Panc1 (cell line): ENCODE measurements around the gene ST8SIA3. TPM values are rescaled to one million over a fixed set of nuclear protein-coding genes. Genes with fewer than 3 reads are reported as not detected.

Source experiments
- ATAC-seq: fragments of 200-7000 bp; cut with Tn5 transposase; 2 replicates; pipeline ENCODE4 v1.9.1; 2020; ENCODE audit warnings: mild to moderate bottlenecking, moderate library complexity
- BruUV-seq: library from RNA; stranded (reverse); fragments of 400-500 nt; replicated peaks from 2 replicates; lab custom pipeline; 2021; lab: Mats Ljungman, UMichigan
- CTCF ChIA-PET: fragments of 300-600 bp; sonication (Branson Sonifier 250); formaldehyde crosslinking; loops from one replicate; lab custom pipeline; 2022; ENCODE audit warnings: antibody characterized with exemption; lab: Charles Lee
- POLR2A ChIA-PET: fragments of 300-600 bp; sonication (Branson Sonifier 250); formaldehyde crosslinking; loops from one replicate; lab custom pipeline; 2022; ENCODE audit warnings: antibody characterized with exemption; lab: Charles Lee
- DNase-seq: peaks from one replicate; pipeline ENCODE4 v3.0.0-alpha.2; 2010; ENCODE audit warnings: low read depth, low spot score
- H3K27ac ChIP-seq: 2 replicates; pipeline ENCODE4 v1.5.1; 2011; ENCODE audit warnings: mild to moderate bottlenecking, low read length, inconsistent platforms
- H3K27me3 ChIP-seq: fragments of 200-500 bp; sonication (Bioruptor generic); 2 replicates; pipeline ENCODE4 v1.6.0; 2014; ENCODE audit warnings: low read length, inconsistent platforms; ENCODE audit not compliant: control insufficient read depth, insufficient read depth
- H3K36me3 ChIP-seq: fragments of 200-500 bp; sonication (Bioruptor generic); 2 replicates; pipeline ENCODE4 v1.5.1; 2014; ENCODE audit warnings: inconsistent platforms, mild to moderate bottlenecking, low read length, moderate library complexity; ENCODE audit not compliant: control insufficient read depth, insufficient read depth
- H3K4me1 ChIP-seq: 2 replicates; pipeline ENCODE4 v1.5.1; 2011; ENCODE audit warnings: inconsistent platforms, mild to moderate bottlenecking, low read length, moderate library complexity; ENCODE audit not compliant: control insufficient read depth, insufficient read depth
- H3K4me3 ChIP-seq, 2 experiments: 2 replicates each; pipeline ENCODE4 v1.5.1; 2011 to 2012; ENCODE audit warnings: low read depth in 2 of 2, low read length in 2 of 2, mild to moderate bottlenecking in 2 of 2, inconsistent platforms in 1 of 2, moderate library complexity in 1 of 2
- H3K9me3 ChIP-seq: fragments of 200-500 bp; sonication (Bioruptor generic); 2 replicates; pipeline ENCODE4 v1.5.1; 2014; ENCODE audit warnings: low read depth, mild to moderate bottlenecking, inconsistent platforms, low read length, moderate library complexity; ENCODE audit not compliant: control insufficient read depth, insufficient read depth
- CTCF ChIP-seq: fragments of 450-650 bp; IDR thresholded peaks from 2 replicates; pipeline ENCODE4 v1.5.1; 2017; ENCODE audit warnings: mild to moderate bottlenecking
- POLR2AphosphoS5 ChIP-seq: IDR thresholded peaks from 2 replicates; pipeline ENCODE4 v1.6.1; 2012; ENCODE audit warnings: mild to moderate bottlenecking, low read depth, low read length, moderate library complexity
- REST ChIP-seq, 2 experiments: IDR thresholded peaks; 2 replicates each; pipeline ENCODE4 v1.6.1; 2011 to 2012; ENCODE audit warnings: low read depth in 2 of 2, control low read depth in 1 of 2, low read length in 1 of 2, mild to moderate bottlenecking in 1 of 2, moderate library complexity in 1 of 2; ENCODE audit not compliant: insufficient read depth in 1 of 2
- SIN3A ChIP-seq: IDR thresholded peaks from 2 replicates; pipeline ENCODE4 v1.6.1; 2012; ENCODE audit warnings: low read depth, mild to moderate bottlenecking, low read length, moderate library complexity, borderline replicate concordance; ENCODE audit not compliant: insufficient read depth
- TCF7L2 ChIP-seq: IDR thresholded peaks from 2 replicates; pipeline ENCODE4 v1.6.1; 2011; ENCODE audit warnings: mild to moderate bottlenecking, low read depth, low read length, inconsistent platforms
- in situ Hi-C: cut with HindIII; loops from 2 replicates; pipeline ENCODE4 v1.10.0; 2016; ENCODE audit warnings: low sequenced_read_pairs, low pct_unique_long_range_greater_than_20kb
- intact Hi-C: fragments of 100-400 bp; cut with micrococcal nuclease; formaldehyde crosslinking; loops from one replicate; pipeline ENCODE4 v1.10.0; 2022; ENCODE audit not compliant: unreplicated experiment
- total RNA-seq: library from RNA; stranded (reverse); gene quantifications from one replicate; pipeline ENCODE4 v1.2.1, GENCODE V29; 2021; ENCODE audit not compliant: unreplicated experiment

The ST8SIA3 gene
- total RNA-seq, 1 experiment from 2014 or later, result not detected

GRCh38 chr18:57325491-57326166 lies 26.7 kb upstream of the ST8SIA3 start:
- ChIA-PET POLR2A (no interaction called here), CTCF (no interaction called here)
- H3K4me3 ChIP-seq, result no peak overlapping the region
- H3K27me3 ChIP-seq, result no peaks in the 10 kb centered on the region
- no peaks in the 10 kb centered on the region for H3K9me3 ChIP-seq
- no peak overlapping the region for H3K27ac ChIP-seq
- no TSS peak for BruUV-seq
- no peak for DNase-seq
- intact Hi-C loops, result no loop called here
- no peaks in the 10 kb centered on the region for H3K4me1 ChIP-seq
- H3K36me3 ChIP-seq, result no peaks in the 10 kb centered on the region
- TF ChIP-seq POLR2AphosphoS5, result no peak
- TF ChIP-seq TCF7L2, result no peak
- TF ChIP-seq SIN3A, result no peak
- TF ChIP-seq CTCF, result no peak
- ATAC-seq, result no peak
- in situ Hi-C loops, result no loop called here

GRCh38 chr18:57326718-57327323 lies 25.5 kb upstream of the ST8SIA3 start:
- Histone ChIP-seq H3K27me3 (no peaks in the 10 kb centered on the region), H3K4me3 (no peak overlapping the region), H3K36me3 (no peaks in the 10 kb centered on the region), H3K4me1 (no peaks in the 10 kb centered on the region), H3K9me3 (no peaks in the 10 kb centered on the region), H3K27ac (no peak overlapping the region)
- ChIA-PET CTCF (no interaction called here), POLR2A (no interaction called here)
- no TSS peak for BruUV-seq
- ATAC-seq, result no peak
- in situ Hi-C loops (no loop called here), intact Hi-C loops (no loop called here)
- TF ChIP-seq POLR2AphosphoS5 (no peak), CTCF (no peak), SIN3A (no peak), TCF7L2 (no peak), REST (IDR thresholded peaks at IDR 0.05; ENCODE audit: insufficient read depth in 1 of 2, low read depth in 2 of 2, low read length in 1 of 2) (no peak)
- DNase-seq, result no peak
